ENCODE results near the gene CMPK1.
A peak's percentile ranks its signal among the peaks of the same experiment; 100 is the strongest.

Gene CMPK1

DNA sequence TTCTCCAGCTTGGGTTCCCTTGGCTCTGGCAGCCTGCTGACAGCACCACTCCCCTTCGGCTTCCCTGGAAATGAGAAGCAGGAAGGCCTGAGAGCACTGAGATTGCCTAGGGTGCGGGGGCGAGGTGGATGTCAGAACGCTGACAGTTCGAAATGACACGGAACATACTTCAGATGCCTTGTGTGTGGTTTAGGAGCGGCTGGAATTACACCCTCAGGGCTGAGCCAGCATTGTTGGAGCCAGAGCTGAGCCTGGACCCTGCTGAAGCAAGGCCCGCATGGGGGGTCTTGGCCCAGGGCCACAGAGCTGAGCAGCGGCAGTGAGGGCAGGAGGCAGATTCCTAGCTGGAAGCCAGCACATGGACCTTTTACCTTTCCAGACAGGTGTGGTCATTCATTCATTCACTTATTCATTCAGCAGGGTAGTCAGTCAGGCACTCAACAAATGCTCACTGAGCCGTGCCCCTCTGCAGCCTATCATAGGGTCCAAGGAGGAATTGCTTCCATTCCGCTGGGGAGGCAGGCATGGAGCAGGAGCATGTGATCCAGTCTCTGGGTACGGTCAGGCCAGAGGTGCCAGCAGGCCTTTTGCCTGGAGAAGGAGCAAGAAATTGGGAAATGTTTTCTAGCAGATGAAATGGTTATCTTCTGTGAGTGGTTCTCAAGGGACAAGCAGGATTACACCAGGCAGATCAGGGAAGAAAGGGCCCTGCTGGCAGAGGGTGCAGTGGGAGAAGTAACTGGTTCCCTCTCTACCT is 75.9 kb downstream of the CMPK1 start:
- H3K4me3 ChIP-seq (ENCODE audit: control insufficient read depth, low read depth, low read length): no peak overlapping the region
- peak; percentile 49 for DNase-seq (ENCODE audit: low read depth)
- no peak for TF ChIP-seq CTCF (IDR thresholded peaks at IDR 0.05; ENCODE audit: control insufficient read depth, insufficient read depth, low read depth, low read length, missing control alignments)

DNA sequence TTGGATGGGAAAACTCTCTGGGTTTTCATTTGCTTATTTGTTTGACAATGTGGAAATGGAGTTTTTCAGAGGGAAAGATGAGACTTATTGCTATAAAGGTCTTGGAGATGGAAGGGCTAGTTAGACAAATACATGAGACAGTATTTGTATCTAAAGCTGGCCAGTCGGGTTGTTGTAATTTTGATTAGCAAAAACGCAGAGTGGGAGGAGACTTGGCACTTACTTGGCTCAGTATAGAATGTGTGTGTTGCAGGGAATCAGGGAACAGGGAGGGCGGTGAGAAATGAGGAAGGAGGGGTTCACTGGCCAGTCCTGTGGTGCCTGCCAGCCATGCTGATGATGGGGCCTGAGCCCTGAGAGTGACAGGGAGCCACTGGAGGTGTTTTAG is 76.5 kb downstream of the CMPK1 start:
- no peak overlapping the region for H3K4me3 ChIP-seq (ENCODE audit: control insufficient read depth, low read depth, low read length)
- no peak for TF ChIP-seq CTCF (IDR thresholded peaks at IDR 0.05; ENCODE audit: control insufficient read depth, insufficient read depth, low read depth, low read length, missing control alignments)
- DNase-seq (ENCODE audit: low read depth): no peak

- no peak overlapping the region for H3K4me3 ChIP-seq (ENCODE audit: control insufficient read depth, low read depth, low read length)
- no peak for TF ChIP-seq CTCF (IDR thresholded peaks at IDR 0.05; ENCODE audit: control insufficient read depth, insufficient read depth, low read depth, low read length, missing control alignments)
- DNase-seq (ENCODE audit: low read depth): no peak
Measured at GRCh38 chr1:47411436-47411835, 77.8 kb downstream of the CMPK1 start.

GRCh38 chr1:47412437-47412836 is 78.8 kb downstream of the CMPK1 start:
- no peak for TF ChIP-seq CTCF (IDR thresholded peaks at IDR 0.05; ENCODE audit: control insufficient read depth, insufficient read depth, low read depth, low read length, missing control alignments)
- no peak overlapping the region for H3K4me3 ChIP-seq (ENCODE audit: control insufficient read depth, low read depth, low read length)
- no peak for DNase-seq (ENCODE audit: low read depth)

GRCh38 chr1:47415728-47416318 is 82.2 kb downstream of the CMPK1 start, which contains the start of gene FOXE3:
TSS of gene FOXE3 (plus strand) at chr1:47416285. CDS start at chr1:47416316, 31 bp downstream.
- TF ChIP-seq CTCF (IDR thresholded peaks at IDR 0.05; ENCODE audit: control insufficient read depth, insufficient read depth, low read depth, low read length, missing control alignments): no peak
- H3K4me3 ChIP-seq (ENCODE audit: control insufficient read depth, low read depth, low read length): peak within 1 kb of the TSS; percentile 32
- DNase-seq (ENCODE audit: low read depth): no peak

DNA sequence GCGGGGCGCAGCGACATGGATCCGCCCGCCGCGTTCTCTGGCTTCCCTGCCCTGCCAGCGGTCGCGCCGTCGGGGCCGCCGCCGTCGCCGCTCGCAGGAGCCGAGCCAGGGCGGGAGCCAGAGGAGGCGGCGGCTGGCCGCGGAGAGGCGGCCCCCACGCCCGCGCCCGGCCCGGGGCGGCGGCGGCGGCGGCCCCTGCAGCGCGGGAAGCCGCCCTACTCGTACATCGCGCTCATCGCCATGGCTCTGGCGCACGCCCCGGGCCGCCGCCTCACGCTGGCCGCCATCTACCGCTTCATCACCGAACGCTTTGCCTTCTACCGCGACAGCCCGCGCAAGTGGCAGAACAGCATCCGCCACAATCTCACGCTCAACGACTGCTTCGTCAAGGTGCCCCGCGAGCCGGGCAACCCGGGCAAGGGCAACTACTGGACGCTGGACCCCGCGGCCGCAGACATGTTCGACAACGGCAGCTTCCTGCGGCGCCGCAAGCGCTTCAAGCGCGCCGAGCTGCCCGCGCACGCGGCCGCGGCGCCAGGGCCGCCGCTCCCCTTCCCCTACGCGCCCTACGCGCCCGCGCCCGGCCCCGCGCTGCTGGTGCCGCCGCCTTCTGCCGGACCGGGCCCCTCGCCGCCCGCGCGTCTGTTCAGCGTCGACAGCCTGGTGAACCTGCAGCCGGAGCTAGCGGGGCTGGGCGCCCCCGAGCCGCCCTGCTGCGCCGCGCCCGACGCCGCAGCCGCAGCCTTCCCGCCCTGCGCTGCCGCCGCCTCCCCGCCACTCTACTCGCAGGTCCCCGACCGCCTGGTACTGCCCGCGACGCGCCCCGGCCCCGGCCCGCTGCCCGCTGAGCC is 83.0 kb downstream of the CMPK1 start:
- H3K4me3 ChIP-seq (ENCODE audit: control insufficient read depth, low read depth, low read length): peak overlapping the region; percentile 32
- DNase-seq (ENCODE audit: low read depth): no peak
- TF ChIP-seq CTCF (IDR thresholded peaks at IDR 0.05; ENCODE audit: control insufficient read depth, insufficient read depth, low read depth, low read length, missing control alignments): no peak
